ENCODE data around the gene MEIS3.
"Not testable (repeated sequence)": the region's sequence is repeated elsewhere in the genome, so short reads cannot be mapped to it uniquely, and the experiment has no call there.

Gene MEIS3

GRCh38 chr19:47411696-47412095, 7.6 kb downstream of the MEIS3 start:
- not testable (repeated sequence) for H4K8ac ChIP-seq (ENCODE audit: low read depth, low read length); H2BK5ac ChIP-seq (ENCODE audit: low read length); H3K27me3 ChIP-seq (ENCODE audit: insufficient read depth, low read length, poor library complexity); H3K4me2 ChIP-seq (ENCODE audit: low read length); H3K79me2 ChIP-seq (ENCODE audit: control insufficient read depth, insufficient read depth, low read length); H3K56ac ChIP-seq (ENCODE audit: low read length); H3K4ac ChIP-seq (ENCODE audit: low read depth, low read length); H3K79me1 ChIP-seq (ENCODE audit: low read length); H3K4me3 ChIP-seq (ENCODE audit: low read length); H2AK5ac ChIP-seq (ENCODE audit: low read length); H3K27ac ChIP-seq (ENCODE audit: low read depth, low read length); H3K18ac ChIP-seq (ENCODE audit: low read length); H2BK15ac ChIP-seq (replicated peaks; ENCODE audit: low read depth); H4K5ac ChIP-seq (ENCODE audit: low read length); H3K4me1 ChIP-seq (ENCODE audit: control insufficient read depth, low read depth, low read length); DNase-seq; H3K23ac ChIP-seq (ENCODE audit: low read length); H3K9ac ChIP-seq (ENCODE audit: low read length); H2BK120ac ChIP-seq (ENCODE audit: low read depth, low read length)
- H3K36me3 ChIP-seq (ENCODE audit: control insufficient read depth, insufficient read depth, low read length) = peaks cover 11% of the 10 kb centered on the region
- WGBS (ENCODE audit: extremely low coverage, insufficient coverage, low lambda C conversion rate) = no CpG with 5 or more reads among the region's 9 CpGs

GRCh38 chr19:47411101-47411500, 8.2 kb downstream of the MEIS3 start:
- Histone ChIP-seq H2BK5ac (ENCODE audit: low read length) (no peak overlapping the region), H3K18ac (ENCODE audit: low read length) (no peak overlapping the region), H3K27ac (ENCODE audit: low read depth, low read length) (no peak overlapping the region), H2AK5ac (ENCODE audit: low read length) (no peak overlapping the region), H2BK120ac (ENCODE audit: low read depth, low read length) (no peak overlapping the region), H2BK15ac (replicated peaks; ENCODE audit: low read depth) (no peak overlapping the region), H3K79me2 (ENCODE audit: control insufficient read depth, insufficient read depth, low read length) (no peaks in the 10 kb centered on the region), H4K8ac (ENCODE audit: low read depth, low read length) (no peak overlapping the region), H3K27me3 (ENCODE audit: insufficient read depth, low read length, poor library complexity) (no peaks in the 10 kb centered on the region), H4K5ac (ENCODE audit: low read length) (no peak overlapping the region), H3K4ac (ENCODE audit: low read depth, low read length) (no peak overlapping the region), H3K56ac (ENCODE audit: low read length) (no peak overlapping the region), H3K9ac (ENCODE audit: low read length) (no peak overlapping the region), H3K4me1 (ENCODE audit: control insufficient read depth, low read depth, low read length) (no peaks in the 10 kb centered on the region), H3K4me2 (ENCODE audit: low read length) (no peak overlapping the region), H3K36me3 (ENCODE audit: control insufficient read depth, insufficient read depth, low read length) (peaks cover 9% of the 10 kb centered on the region), H3K4me3 (ENCODE audit: low read length) (no peak overlapping the region), H3K23ac (ENCODE audit: low read length) (no peak overlapping the region), H3K79me1 (ENCODE audit: low read length) (no peaks in the 10 kb centered on the region)
- no CpG with 5 or more reads among the region's 8 CpGs for WGBS (ENCODE audit: extremely low coverage, insufficient coverage, low lambda C conversion rate)
- DNase-seq = no peak

- no peak overlapping the region for H3K18ac ChIP-seq (ENCODE audit: low read length)
- no peak overlapping the region for H3K4me3 ChIP-seq (ENCODE audit: low read length)
- H3K4ac ChIP-seq (ENCODE audit: low read depth, low read length) = no peak overlapping the region
- H2AK5ac ChIP-seq (ENCODE audit: low read length) = no peak overlapping the region
- no peak overlapping the region for H3K4me2 ChIP-seq (ENCODE audit: low read length)
- H3K27me3 ChIP-seq (ENCODE audit: insufficient read depth, low read length, poor library complexity) = no peaks in the 10 kb centered on the region
- WGBS (ENCODE audit: extremely low coverage, insufficient coverage, low lambda C conversion rate) = no CpG with 5 or more reads among the region's 14 CpGs
- DNase-seq = no peak
- no peak overlapping the region for H4K5ac ChIP-seq (ENCODE audit: low read length)
- no peak overlapping the region for H3K56ac ChIP-seq (ENCODE audit: low read length)
- H2BK120ac ChIP-seq (ENCODE audit: low read depth, low read length) = no peak overlapping the region
- no peak overlapping the region for H4K8ac ChIP-seq (ENCODE audit: low read depth, low read length)
- H3K27ac ChIP-seq (ENCODE audit: low read depth, low read length) = no peak overlapping the region
- no peaks in the 10 kb centered on the region for H3K79me1 ChIP-seq (ENCODE audit: low read length)
- no peak overlapping the region for H3K9ac ChIP-seq (ENCODE audit: low read length)
- H3K23ac ChIP-seq (ENCODE audit: low read length) = no peak overlapping the region
- H3K79me2 ChIP-seq (ENCODE audit: control insufficient read depth, insufficient read depth, low read length) = no peaks in the 10 kb centered on the region
- H2BK15ac ChIP-seq (replicated peaks; ENCODE audit: low read depth) = no peak overlapping the region
- H3K4me1 ChIP-seq (ENCODE audit: control insufficient read depth, low read depth, low read length) = no peaks in the 10 kb centered on the region
- H3K36me3 ChIP-seq (ENCODE audit: control insufficient read depth, insufficient read depth, low read length) = peaks cover 2% of the 10 kb centered on the region
- H2BK5ac ChIP-seq (ENCODE audit: low read length) = no peak overlapping the region
Measured at GRCh38 chr19:47408156-47408938, 11.0 kb downstream of the MEIS3 start.

- no peak overlapping the region for H3K27ac ChIP-seq (ENCODE audit: low read depth, low read length)
- H3K4me2 ChIP-seq (ENCODE audit: low read length) = peak overlapping the region; percentile 16
- no peak overlapping the region for H2BK15ac ChIP-seq (replicated peaks; ENCODE audit: low read depth)
- no peak overlapping the region for H3K4me3 ChIP-seq (ENCODE audit: low read length)
- H2BK120ac ChIP-seq (ENCODE audit: low read depth, low read length) = no peak overlapping the region
- no CpG with 5 or more reads among the region's 14 CpGs for WGBS (ENCODE audit: extremely low coverage, insufficient coverage, low lambda C conversion rate)
- H4K5ac ChIP-seq (ENCODE audit: low read length) = no peak overlapping the region
- no peaks in the 10 kb centered on the region for H3K27me3 ChIP-seq (ENCODE audit: insufficient read depth, low read length, poor library complexity)
- H3K18ac ChIP-seq (ENCODE audit: low read length) = no peak overlapping the region
- H3K9ac ChIP-seq (ENCODE audit: low read length) = no peak overlapping the region
- no peak overlapping the region for H4K8ac ChIP-seq (ENCODE audit: low read depth, low read length)
- peaks cover 2% of the 10 kb centered on the region for H3K36me3 ChIP-seq (ENCODE audit: control insufficient read depth, insufficient read depth, low read length)
- H3K23ac ChIP-seq (ENCODE audit: low read length) = no peak overlapping the region
- H3K79me1 ChIP-seq (ENCODE audit: low read length) = no peaks in the 10 kb centered on the region
- H2AK5ac ChIP-seq (ENCODE audit: low read length) = no peak overlapping the region
- H3K4ac ChIP-seq (ENCODE audit: low read depth, low read length) = no peak overlapping the region
- H3K56ac ChIP-seq (ENCODE audit: low read length) = no peak overlapping the region
- no peak overlapping the region for H2BK5ac ChIP-seq (ENCODE audit: low read length)
- H3K4me1 ChIP-seq (ENCODE audit: control insufficient read depth, low read depth, low read length) = no peaks in the 10 kb centered on the region
- H3K79me2 ChIP-seq (ENCODE audit: control insufficient read depth, insufficient read depth, low read length) = no peaks in the 10 kb centered on the region
- DNase-seq = peak; percentile 70
Measured at GRCh38 chr19:47407417-47407774, 11.9 kb downstream of the MEIS3 start.

- Histone ChIP-seq H3K79me2 (ENCODE audit: control insufficient read depth, insufficient read depth, low read length) (no peaks in the 10 kb centered on the region), H3K36me3 (ENCODE audit: control insufficient read depth, insufficient read depth, low read length) (peaks cover 4% of the 10 kb centered on the region), H2AK5ac (ENCODE audit: low read length) (no peak overlapping the region), H2BK120ac (ENCODE audit: low read depth, low read length) (no peak overlapping the region), H3K4ac (ENCODE audit: low read depth, low read length) (no peak overlapping the region), H3K27ac (ENCODE audit: low read depth, low read length) (no peak overlapping the region), H4K8ac (ENCODE audit: low read depth, low read length) (no peak overlapping the region), H2BK5ac (ENCODE audit: low read length) (no peak overlapping the region), H3K4me2 (ENCODE audit: low read length) (peak overlapping the region; percentile 16), H3K56ac (ENCODE audit: low read length) (peak overlapping the region; percentile 47), H3K27me3 (ENCODE audit: insufficient read depth, low read length, poor library complexity) (no peaks in the 10 kb centered on the region), H3K23ac (ENCODE audit: low read length) (no peak overlapping the region), H2BK15ac (replicated peaks; ENCODE audit: low read depth) (no peak overlapping the region), H3K9ac (ENCODE audit: low read length) (peak overlapping the region; percentile 17), H3K4me1 (ENCODE audit: control insufficient read depth, low read depth, low read length) (no peaks in the 10 kb centered on the region), H3K79me1 (ENCODE audit: low read length) (no peaks in the 10 kb centered on the region), H3K18ac (ENCODE audit: low read length) (no peak overlapping the region), H4K5ac (ENCODE audit: low read length) (no peak overlapping the region), H3K4me3 (ENCODE audit: low read length) (no peak overlapping the region)
- no CpG with 5 or more reads among the region's 47 CpGs for WGBS (ENCODE audit: extremely low coverage, insufficient coverage, low lambda C conversion rate)
- peak; percentile 75 for DNase-seq
Measured at GRCh38 chr19:47406711-47407416, 12.5 kb downstream of the MEIS3 start.

Measured in mesendoderm (in vitro differentiated cells).